OCI-LY1 (cell line): ENCODE results near the gene DGKD.

Experiments
- CTCF ChIP-seq: fragments of 200-600 bp; sonication (generic), shearing (Covaris generic); IDR thresholded peaks from 2 replicates; pipeline ENCODE4 v1.5.1; 2017; ENCODE audit warnings: mild to moderate bottlenecking, antibody characterized with exemption, low read length, moderate library complexity, mixed read lengths
- EZH2 ChIP-seq: fragments of 200-600 bp; sonication (generic), shearing (Covaris generic); IDR thresholded peaks from 2 replicates; pipeline ENCODE4 v1.8.0; 2017; ENCODE audit warnings: borderline replicate concordance, mixed run types, mild to moderate bottlenecking, antibody characterized with exemption, low read length, moderate library complexity, mixed read lengths

- no peak for TF ChIP-seq EZH2
- TF ChIP-seq CTCF = no peak
Measured at GRCh38 chr2:233470011-233470687, 115.9 kb downstream of the DGKD start.
